ENCODE results near the gene PLB1.

DNA sequence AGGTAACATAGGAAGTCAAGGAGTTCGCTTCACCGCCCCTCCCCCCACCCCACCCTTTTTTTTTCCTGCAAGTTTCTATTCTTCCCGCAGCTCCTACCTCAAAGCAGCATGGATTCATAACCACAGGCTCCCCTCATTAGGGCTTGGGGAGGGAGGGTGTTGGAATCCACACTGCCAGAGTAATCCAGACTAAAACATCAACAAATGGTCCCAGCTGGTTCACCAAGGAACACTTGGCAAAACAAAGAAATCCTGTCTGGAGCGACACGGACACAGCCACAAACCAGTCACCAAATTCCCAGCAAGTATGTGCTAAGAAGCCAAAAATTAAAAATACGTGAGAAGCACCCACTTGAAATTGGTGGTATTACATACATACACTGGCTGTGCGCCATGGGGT lies 148.9 kb downstream of the PLB1 start:
- TF ChIP-seq, protein P1, sequence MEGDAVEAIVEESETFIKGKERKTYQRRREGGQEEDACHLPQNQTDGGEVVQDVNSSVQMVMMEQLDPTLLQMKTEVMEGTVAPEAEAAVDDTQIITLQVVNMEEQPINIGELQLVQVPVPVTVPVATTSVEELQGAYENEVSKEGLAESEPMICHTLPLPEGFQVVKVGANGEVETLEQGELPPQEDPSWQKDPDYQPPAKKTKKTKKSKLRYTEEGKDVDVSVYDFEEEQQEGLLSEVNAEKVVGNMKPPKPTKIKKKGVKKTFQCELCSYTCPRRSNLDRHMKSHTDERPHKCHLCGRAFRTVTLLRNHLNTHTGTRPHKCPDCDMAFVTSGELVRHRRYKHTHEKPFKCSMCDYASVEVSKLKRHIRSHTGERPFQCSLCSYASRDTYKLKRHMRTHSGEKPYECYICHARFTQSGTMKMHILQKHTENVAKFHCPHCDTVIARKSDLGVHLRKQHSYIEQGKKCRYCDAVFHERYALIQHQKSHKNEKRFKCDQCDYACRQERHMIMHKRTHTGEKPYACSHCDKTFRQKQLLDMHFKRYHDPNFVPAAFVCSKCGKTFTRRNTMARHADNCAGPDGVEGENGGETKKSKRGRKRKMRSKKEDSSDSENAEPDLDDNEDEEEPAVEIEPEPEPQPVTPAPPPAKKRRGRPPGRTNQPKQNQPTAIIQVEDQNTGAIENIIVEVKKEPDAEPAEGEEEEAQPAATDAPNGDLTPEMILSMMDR (IDR thresholded peaks at IDR 0.05), result no peak
- TF ChIP-seq POLR2A (IDR thresholded peaks at IDR 0.05), result no peak

All from esophagus squamous epithelium (tissue), 4 donors.